Limb (tissue), 2 donors: ENCODE data around the gene MARK1.

Experiments used
- DNase-seq, 2 donors: peaks; one replicate each; pipeline ENCODE4 v3.0.0-alpha.2; 2016; ENCODE audit errors: extremely low spot score in 2 of 2

Gene MARK1

DNA sequence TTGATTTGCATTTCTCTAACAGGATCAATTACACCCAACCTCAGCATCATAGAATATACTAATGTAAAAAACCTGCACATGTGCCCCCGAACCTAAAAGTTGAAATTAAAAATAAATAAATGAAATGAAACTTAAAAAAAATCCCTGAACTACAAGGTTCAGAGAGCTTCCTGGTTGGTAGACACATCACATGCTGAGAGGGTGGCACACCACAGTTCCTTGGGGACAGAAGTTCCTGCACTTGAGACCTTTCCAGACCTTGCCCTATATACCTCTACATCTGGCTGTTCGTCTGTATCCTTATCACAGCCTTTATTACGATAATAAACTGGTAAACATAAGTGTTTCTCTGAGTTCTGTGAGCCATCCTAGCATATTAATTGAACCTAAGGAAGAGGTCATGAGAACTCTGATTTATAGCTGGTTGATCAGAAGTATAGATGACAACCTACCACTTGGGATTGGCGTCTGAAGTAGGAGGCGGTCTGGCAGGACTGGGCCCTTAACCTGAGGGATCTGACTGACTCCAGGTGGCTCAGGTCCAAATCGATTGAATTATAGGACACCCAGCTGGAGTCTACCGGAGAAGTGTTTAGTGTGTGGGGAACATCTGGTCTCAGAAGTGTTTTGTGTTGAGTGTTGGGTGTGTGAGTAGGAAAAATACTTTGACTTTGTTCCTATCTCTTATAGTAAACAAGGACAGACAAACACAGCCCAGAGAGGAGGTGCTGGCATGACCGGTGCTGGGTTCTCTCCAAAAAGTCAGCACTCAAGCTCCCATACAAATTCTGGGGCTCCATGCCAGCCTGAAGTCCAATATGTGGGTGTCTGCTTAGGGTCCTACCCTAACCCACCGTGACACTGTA is 181.2 kb downstream of the MARK1 start:
- no peak for DNase-seq

DNA sequence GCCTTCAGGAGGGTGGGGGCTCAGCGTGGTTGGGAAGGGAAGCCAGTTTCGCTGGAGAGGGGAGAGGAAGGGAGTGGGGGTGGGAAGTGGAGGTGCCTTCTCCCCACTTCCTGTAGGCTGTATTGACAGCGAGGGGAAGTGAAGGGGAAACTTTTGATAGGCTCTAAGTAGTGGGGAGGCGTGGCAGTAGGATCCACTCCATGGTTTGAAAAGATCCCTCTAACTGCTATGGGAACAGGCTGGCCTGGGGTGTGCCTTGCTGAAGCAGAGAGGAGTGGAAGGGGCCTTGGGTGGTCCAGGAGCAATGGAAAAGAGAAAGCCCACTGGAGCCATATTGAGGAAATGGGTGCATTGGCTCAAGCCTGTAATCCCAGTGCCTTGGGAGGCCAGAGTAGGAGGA is 182.4 kb downstream of the MARK1 start:
- DNase-seq: no peak

DNA sequence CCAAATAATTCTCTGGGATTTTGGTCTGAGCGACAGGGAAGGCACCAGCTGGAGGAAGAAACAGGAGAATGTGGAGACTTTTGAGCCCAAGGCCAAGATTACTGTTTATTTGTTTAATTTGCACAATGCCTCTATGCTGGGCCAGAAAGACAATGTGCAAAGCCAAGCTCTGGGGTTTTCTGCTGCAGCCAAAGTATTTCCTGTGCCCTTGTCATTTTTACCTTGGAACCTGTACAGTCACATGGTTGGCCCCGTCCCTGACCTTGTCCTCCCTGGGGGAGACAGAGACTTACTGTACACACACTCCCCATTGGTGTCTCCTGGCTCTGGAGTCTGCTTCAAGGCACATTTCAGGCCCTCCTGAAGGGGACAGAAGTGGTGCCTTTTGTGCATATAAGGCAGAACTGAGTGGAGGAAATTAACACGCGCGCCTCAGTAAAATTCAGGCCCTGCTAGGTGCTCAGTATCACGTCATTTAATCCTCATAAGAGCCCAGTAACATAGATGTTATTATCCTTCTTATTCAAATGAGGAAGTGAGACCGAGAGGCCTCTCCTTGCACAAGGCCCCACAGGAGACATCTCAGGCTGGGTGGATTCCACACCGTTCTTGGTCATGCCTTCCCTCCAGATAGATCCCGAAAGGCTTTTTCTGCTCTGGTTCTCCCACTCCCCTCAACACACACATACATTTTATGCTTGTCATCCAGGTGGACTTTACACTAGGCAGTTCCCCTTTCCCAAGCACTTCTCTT is 183.3 kb downstream of the MARK1 start:
- no peak for DNase-seq
